ENCODE data around the gene STAT5A. TPM values are rescaled to one million over a fixed set of nuclear protein-coding genes. Genes with fewer than 3 reads are reported as not detected.

STAT5A gene
- total RNA-seq, 1 donor from 2014 or later, result 42.0 TPM

GRCh38 chr17:42281571-42282096, 6.7 kb upstream of the STAT5A start:
- H3K27ac ChIP-seq, result no peak overlapping the region
- no peaks in the 10 kb centered on the region for H3K27me3 ChIP-seq
- TF ChIP-seq, protein P1, sequence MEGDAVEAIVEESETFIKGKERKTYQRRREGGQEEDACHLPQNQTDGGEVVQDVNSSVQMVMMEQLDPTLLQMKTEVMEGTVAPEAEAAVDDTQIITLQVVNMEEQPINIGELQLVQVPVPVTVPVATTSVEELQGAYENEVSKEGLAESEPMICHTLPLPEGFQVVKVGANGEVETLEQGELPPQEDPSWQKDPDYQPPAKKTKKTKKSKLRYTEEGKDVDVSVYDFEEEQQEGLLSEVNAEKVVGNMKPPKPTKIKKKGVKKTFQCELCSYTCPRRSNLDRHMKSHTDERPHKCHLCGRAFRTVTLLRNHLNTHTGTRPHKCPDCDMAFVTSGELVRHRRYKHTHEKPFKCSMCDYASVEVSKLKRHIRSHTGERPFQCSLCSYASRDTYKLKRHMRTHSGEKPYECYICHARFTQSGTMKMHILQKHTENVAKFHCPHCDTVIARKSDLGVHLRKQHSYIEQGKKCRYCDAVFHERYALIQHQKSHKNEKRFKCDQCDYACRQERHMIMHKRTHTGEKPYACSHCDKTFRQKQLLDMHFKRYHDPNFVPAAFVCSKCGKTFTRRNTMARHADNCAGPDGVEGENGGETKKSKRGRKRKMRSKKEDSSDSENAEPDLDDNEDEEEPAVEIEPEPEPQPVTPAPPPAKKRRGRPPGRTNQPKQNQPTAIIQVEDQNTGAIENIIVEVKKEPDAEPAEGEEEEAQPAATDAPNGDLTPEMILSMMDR (IDR thresholded peaks at IDR 0.05), result no peak
- intact Hi-C loops (cut with DNase I), result no loop called here
- H3K9me3 ChIP-seq, result no peaks in the 10 kb centered on the region
- H3K4me3 ChIP-seq, result no peak overlapping the region
- H3K36me3 ChIP-seq, result no peaks in the 10 kb centered on the region
- no peak for ATAC-seq
- peak; percentile 16 for DNase-seq
- H3K4me1 ChIP-seq, result peaks cover 14% of the 10 kb centered on the region

DNA sequence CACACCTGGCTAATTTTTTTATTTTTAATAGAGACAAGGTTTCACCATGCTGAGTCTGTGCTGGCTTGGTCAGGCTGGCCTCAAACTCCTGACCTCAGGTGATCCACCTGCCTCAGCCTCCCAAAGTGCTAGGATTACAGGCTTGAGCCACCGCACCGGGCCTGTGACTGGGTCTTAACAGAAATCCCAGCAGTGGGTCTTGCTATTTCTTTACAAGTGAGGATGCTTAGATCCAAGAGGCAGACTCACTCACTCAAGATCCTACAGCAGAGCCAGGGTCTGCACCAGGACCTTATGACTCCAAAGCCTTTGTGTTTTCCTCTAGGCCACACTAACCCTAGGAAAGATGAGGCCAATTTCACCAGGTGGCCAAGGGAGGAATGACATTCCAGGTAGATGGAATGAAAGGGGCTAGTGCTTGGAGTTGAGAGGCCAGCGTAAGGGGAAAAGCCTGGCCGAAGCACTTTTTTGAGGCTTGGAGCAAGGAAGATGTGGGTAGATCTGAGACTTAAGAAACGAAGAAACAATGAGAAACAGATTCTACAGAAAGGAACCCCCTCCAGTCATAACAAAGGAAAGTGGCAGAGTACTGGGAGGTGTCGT, 5.7 kb upstream of the STAT5A start:
- DNase-seq, result peak; percentile 21
- intact Hi-C loops (cut with DNase I), result no loop called here
- H3K27ac ChIP-seq, result no peak overlapping the region
- peaks cover 15% of the 10 kb centered on the region for H3K4me1 ChIP-seq
- no peak for ATAC-seq
- H3K4me3 ChIP-seq, result no peak overlapping the region
- no peaks in the 10 kb centered on the region for H3K9me3 ChIP-seq
- H3K36me3 ChIP-seq, result no peaks in the 10 kb centered on the region
- no peaks in the 10 kb centered on the region for H3K27me3 ChIP-seq
- TF ChIP-seq, protein P1 (IDR thresholded peaks at IDR 0.05), result no peak

- Histone ChIP-seq H3K9me3 (no peaks in the 10 kb centered on the region), H3K4me1 (peaks cover 18% of the 10 kb centered on the region), H3K27me3 (no peaks in the 10 kb centered on the region), H3K4me3 (no peak overlapping the region), H3K36me3 (no peaks in the 10 kb centered on the region), H3K27ac (no peak overlapping the region)
- ATAC-seq (no peak), DNase-seq (peak; percentile 37)
- intact Hi-C loops (cut with DNase I), result no loop called here
- TF ChIP-seq, protein P1 (IDR thresholded peaks at IDR 0.05), result no peak
These were observed 4.9 kb upstream of the STAT5A start for GRCh38 chr17:42283241-42284023.

DNA sequence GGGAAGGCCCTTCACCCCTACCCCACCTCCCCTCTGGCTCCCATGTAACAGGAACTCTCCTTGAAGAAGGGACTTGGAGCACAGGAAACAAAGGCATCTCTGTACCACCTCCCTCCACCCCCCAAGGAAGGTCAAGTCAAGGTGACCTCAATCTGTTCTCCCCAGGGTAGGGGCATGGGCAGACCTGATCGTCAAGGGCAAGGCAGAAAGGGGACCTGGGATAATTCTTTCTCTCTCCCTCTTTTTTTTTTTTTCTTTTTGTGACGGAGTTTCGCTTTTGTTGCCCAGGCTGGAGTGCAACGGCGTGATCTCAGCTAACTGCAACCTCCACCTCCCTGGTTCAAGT, 4.3 kb upstream of the STAT5A start:
- Histone ChIP-seq H3K36me3 (no peaks in the 10 kb centered on the region), H3K27me3 (no peaks in the 10 kb centered on the region), H3K9me3 (no peaks in the 10 kb centered on the region), H3K27ac (no peak overlapping the region), H3K4me1 (peaks cover 18% of the 10 kb centered on the region), H3K4me3 (no peak overlapping the region)
- ATAC-seq (no peak), DNase-seq (no peak)
- intact Hi-C loops (cut with DNase I), result no loop called here
- TF ChIP-seq, protein P1 (IDR thresholded peaks at IDR 0.05), result no peak

- no peak for DNase-seq
- Histone ChIP-seq H3K4me3 (no peak overlapping the region), H3K27me3 (no peaks in the 10 kb centered on the region), H3K9me3 (no peaks in the 10 kb centered on the region), H3K27ac (no peak overlapping the region), H3K4me1 (peaks cover 18% of the 10 kb centered on the region), H3K36me3 (no peaks in the 10 kb centered on the region)
- no peak for ATAC-seq
- intact Hi-C loops (cut with DNase I), result no loop called here
- TF ChIP-seq, protein P1 (IDR thresholded peaks at IDR 0.05), result no peak
These were observed 3.7 kb upstream of the STAT5A start for GRCh38 chr17:42284566-42284965.

Data from upper lobe of right lung (tissue), 1 donor.